ENCODE measurements around the gene PSMG3.

The PSMG3 gene

GRCh38 chr7:1578513-1578912 lies 8.7 kb upstream of the PSMG3 start:
- no peak for DNase-seq

- no peak for DNase-seq
These were observed 6.9 kb upstream of the PSMG3 start for GRCh38 chr7:1576521-1577253.

- DNase-seq = no peak
These were observed 6.0 kb upstream of the PSMG3 start for GRCh38 chr7:1575809-1576208.

- DNase-seq = no peak
These were observed 2.4 kb upstream of the PSMG3 start for GRCh38 chr7:1572111-1572822.

- no peak for DNase-seq
These were observed 396 bp downstream of the PSMG3 start for GRCh38 chr7:1569440-1569832.

GRCh38 chr7:1569016-1569415 lies 816 bp downstream of the PSMG3 start:
- no peak for DNase-seq

- DNase-seq = no peak
These were observed 1.8 kb downstream of the PSMG3 start for GRCh38 chr7:1567896-1568510.

GRCh38 chr7:1567049-1567771 lies 2.6 kb downstream of the PSMG3 start:
- DNase-seq = no peak

- DNase-seq = no peak
These were observed 3.2 kb downstream of the PSMG3 start for GRCh38 chr7:1566687-1567048.

- no peak for DNase-seq
These were observed 5.2 kb downstream of the PSMG3 start for GRCh38 chr7:1564603-1565022.

GRCh38 chr7:1563981-1564602 lies 5.7 kb downstream of the PSMG3 start:
- no peak for DNase-seq

GRCh38 chr7:1562597-1563051 lies 7.2 kb downstream of the PSMG3 start:
- DNase-seq = no peak

GRCh38 chr7:1562116-1562515 lies 7.7 kb downstream of the PSMG3 start:
- no peak for DNase-seq

- no peak for DNase-seq
These were observed 8.5 kb downstream of the PSMG3 start for GRCh38 chr7:1561036-1561940.

- DNase-seq = no peak
These were observed 9.2 kb downstream of the PSMG3 start for GRCh38 chr7:1560620-1561031.

GRCh38 chr7:1559626-1560590 lies 9.9 kb downstream of the PSMG3 start:
- no peak for DNase-seq

- no peak for DNase-seq
These were observed 10.8 kb downstream of the PSMG3 start for GRCh38 chr7:1558841-1559625.

- no peak for DNase-seq
These were observed 11.5 kb downstream of the PSMG3 start for GRCh38 chr7:1558181-1558811.

- DNase-seq = no peak
These were observed 12.1 kb downstream of the PSMG3 start for GRCh38 chr7:1557771-1558170.

All from activated CD4-positive, alpha-beta T cell treated with anti-CD3 and anti-CD28 coated beads for 4 hours (primary cell).